ENCODE data around the gene GORASP2.

Gene GORASP2

DNA sequence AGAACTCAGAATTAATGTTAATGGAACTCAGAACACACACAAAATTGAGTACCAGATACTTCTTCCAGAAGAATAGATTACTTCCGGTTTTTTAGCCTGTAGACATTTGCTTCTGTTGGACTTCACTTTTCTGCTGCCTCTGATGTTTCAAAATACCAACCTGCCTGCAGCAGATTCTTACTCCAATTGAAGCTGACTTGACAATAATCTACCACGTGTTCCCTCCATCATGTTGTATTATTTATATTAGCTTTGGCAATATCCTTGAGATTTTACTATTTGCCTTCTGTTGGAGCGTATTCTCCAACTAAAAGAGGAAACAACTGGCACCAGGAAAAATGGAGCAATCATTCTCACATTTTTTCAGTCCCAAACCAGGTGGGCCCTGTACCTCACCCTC is 3.1 kb upstream of the GORASP2 start:
- Histone ChIP-seq H3K27me3 (ENCODE audit: insufficient read depth, low read depth, severe bottlenecking) (no peaks in the 10 kb centered on the region), H3K9me3 (ENCODE audit: severe bottlenecking) (peaks cover 4% of the 10 kb centered on the region), H3K27ac (no peak overlapping the region), H3K4me3 (ENCODE audit: low read depth, low read length) (no peak overlapping the region), H3K36me3 (peaks cover 7% of the 10 kb centered on the region)
- TF ChIP-seq, protein P1, sequence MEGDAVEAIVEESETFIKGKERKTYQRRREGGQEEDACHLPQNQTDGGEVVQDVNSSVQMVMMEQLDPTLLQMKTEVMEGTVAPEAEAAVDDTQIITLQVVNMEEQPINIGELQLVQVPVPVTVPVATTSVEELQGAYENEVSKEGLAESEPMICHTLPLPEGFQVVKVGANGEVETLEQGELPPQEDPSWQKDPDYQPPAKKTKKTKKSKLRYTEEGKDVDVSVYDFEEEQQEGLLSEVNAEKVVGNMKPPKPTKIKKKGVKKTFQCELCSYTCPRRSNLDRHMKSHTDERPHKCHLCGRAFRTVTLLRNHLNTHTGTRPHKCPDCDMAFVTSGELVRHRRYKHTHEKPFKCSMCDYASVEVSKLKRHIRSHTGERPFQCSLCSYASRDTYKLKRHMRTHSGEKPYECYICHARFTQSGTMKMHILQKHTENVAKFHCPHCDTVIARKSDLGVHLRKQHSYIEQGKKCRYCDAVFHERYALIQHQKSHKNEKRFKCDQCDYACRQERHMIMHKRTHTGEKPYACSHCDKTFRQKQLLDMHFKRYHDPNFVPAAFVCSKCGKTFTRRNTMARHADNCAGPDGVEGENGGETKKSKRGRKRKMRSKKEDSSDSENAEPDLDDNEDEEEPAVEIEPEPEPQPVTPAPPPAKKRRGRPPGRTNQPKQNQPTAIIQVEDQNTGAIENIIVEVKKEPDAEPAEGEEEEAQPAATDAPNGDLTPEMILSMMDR (IDR thresholded peaks at IDR 0.05; ENCODE audit: low read depth, low read length) = no peak
- DNase-seq = no peak

DNA sequence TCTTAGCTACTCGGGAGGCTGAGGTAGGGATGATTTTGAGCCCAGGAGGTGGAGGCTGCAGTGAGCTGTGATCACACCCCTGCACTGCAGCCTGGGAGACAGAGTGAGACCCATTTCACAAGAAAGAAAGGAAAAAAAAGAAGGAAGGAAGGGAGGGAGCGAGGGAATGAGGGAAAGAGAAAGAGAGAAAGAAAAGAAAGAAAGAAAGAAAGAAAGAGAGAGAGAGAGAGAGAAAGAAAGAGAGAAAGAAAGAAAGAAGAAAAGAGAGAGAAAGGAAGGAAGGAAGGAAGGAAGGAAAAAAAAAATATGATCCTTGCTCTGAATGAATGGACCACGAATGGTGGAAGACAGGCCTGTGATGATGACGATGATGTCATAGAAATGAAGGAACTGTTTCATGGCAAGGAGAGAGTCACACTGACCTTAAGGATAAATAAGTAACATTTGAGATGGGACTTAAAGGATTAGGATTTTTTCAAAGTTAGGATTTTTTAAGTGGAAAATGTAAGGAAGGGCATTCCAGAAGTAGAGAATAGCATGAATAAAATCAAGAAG is 2.2 kb upstream of the GORASP2 start:
- H3K4me3 ChIP-seq (ENCODE audit: low read depth, low read length) = no peak overlapping the region
- H3K9me3 ChIP-seq (ENCODE audit: severe bottlenecking) = peaks cover 4% of the 10 kb centered on the region
- no peaks in the 10 kb centered on the region for H3K27me3 ChIP-seq (ENCODE audit: insufficient read depth, low read depth, severe bottlenecking)
- no peak overlapping the region for H3K27ac ChIP-seq
- peaks cover 15% of the 10 kb centered on the region for H3K36me3 ChIP-seq
- DNase-seq = no peak
- TF ChIP-seq, protein P1 (IDR thresholded peaks at IDR 0.05; ENCODE audit: low read depth, low read length) = no peak

DNA sequence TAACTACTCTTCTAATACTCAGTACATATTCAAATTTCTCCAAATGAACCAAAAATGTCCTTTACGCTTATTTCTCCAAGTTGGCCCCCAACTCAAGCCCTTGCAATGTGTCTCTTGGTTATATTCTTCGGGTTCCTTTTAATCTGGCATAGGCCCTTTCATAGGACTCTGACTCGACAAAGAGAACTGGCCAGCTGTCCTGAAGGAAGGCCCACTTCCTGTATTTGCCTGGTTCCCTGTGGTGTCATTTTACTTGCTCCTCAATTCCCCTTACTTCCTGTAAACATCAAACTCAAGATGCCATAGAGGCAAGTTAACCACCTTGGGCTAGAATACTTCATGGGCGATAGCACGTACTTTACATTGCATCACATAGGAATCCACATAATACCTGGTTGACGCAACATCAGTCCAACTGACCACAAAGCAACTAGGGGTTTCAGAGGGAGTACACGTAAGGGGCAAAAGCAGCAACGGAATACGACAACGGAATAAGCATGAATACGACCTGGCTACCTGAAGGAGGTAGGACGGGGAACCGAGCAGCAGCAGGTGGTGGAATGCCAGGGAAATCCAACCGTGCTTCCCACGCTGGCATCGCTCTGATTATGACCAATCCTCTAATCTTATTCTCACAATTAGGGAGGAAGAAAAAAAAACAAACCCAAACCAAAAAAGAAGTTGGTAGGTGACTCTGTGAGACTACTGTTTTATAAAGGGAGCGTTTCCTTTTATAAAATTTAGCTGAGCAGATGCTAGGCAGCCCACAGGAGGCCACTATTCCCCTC is 823 bp upstream of the GORASP2 start:
- Histone ChIP-seq H3K27me3 (ENCODE audit: insufficient read depth, low read depth, severe bottlenecking) (no peaks in the 10 kb centered on the region), H3K9me3 (ENCODE audit: severe bottlenecking) (peaks cover 4% of the 10 kb centered on the region), H3K27ac (peak overlapping the region; percentile 50), H3K4me3 (ENCODE audit: low read depth, low read length) (peak overlapping the region; percentile 52), H3K36me3 (peaks cover 22% of the 10 kb centered on the region)
- TF ChIP-seq, protein P1 (IDR thresholded peaks at IDR 0.05; ENCODE audit: low read depth, low read length) = no peak
- no peak for DNase-seq

DNA sequence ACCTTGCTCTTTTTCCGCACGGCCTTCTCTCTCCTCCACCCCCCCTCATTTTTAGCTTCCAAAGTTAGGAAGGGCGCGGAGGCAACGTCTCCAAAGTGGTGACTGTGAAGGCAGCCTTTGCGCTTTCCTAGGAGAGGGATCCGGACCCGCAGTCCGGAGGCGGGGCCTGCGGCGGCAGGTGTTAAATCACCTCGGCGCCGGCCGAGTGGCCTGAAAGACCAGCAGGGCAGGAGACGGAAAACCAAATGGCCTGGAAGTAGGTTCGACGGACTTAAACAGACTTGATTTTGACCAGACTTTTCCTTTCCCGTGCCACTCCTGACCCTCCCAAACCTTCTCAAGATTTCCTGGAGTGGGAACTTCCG is 615 bp downstream of the GORASP2 start:
- no peaks in the 10 kb centered on the region for H3K27me3 ChIP-seq (ENCODE audit: insufficient read depth, low read depth, severe bottlenecking)
- DNase-seq = peak; percentile 68
- H3K36me3 ChIP-seq = peaks cover 25% of the 10 kb centered on the region
- no peaks in the 10 kb centered on the region for H3K9me3 ChIP-seq (ENCODE audit: severe bottlenecking)
- peak overlapping the region; percentile 96 for H3K27ac ChIP-seq
- H3K4me3 ChIP-seq (ENCODE audit: low read depth, low read length) = peak overlapping the region; percentile 63
- TF ChIP-seq, protein P1 (IDR thresholded peaks at IDR 0.05; ENCODE audit: low read depth, low read length) = no peak

DNA sequence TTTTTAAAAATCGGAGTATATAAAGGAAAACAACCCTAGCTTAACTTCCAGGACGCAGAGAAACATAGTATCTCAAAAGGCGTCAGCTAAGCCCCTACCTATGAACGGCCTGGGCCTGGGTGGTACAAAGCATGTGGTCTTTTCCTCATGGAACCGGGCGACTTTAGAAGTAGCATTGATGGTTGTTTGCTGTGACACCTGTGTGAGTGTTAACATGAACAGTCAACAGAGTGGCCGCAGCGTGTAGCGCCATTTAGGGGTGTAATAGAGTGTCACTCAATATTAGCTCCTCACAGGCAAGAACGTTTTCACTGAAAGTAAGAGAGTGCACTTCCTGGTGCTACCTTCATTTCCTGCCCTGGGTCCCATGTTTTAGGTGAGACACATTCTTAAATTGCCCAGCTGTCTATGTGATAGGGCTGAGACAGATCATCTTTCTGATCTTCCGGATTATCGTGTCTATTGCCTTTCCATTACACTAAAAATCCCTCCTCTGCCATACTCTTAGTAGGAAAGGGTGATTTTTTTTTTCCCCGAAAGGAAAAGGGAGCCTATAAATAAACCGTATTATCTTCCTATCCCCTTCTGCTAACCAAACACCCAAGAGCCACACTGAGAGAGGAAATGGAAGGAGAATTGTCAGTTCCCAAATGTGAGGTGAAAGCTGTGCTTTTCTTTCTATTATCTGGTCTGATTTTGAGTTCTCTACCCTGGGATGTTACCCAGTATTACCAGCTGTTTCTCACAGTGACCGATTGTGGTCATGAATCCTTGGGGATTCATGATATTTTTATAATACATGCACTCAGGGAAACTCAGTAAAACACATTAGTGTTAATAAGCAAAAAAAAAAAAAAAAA is 1.3 kb downstream of the GORASP2 start:
- no peaks in the 10 kb centered on the region for H3K9me3 ChIP-seq (ENCODE audit: severe bottlenecking)
- peak; percentile 53 for DNase-seq
- H3K4me3 ChIP-seq (ENCODE audit: low read depth, low read length) = peak overlapping the region; percentile 63
- H3K27me3 ChIP-seq (ENCODE audit: insufficient read depth, low read depth, severe bottlenecking) = no peaks in the 10 kb centered on the region
- TF ChIP-seq, protein P1 (IDR thresholded peaks at IDR 0.05; ENCODE audit: low read depth, low read length) = no peak
- peaks cover 28% of the 10 kb centered on the region for H3K36me3 ChIP-seq
- H3K27ac ChIP-seq = peak overlapping the region; percentile 96
